ENCODE results near the gene PDE8A. TPM values are rescaled to one million over a fixed set of nuclear protein-coding genes. Genes with fewer than 3 reads are reported as not detected.

The PDE8A gene
- total RNA-seq, 1 donor from 2014 or later, result 32.3 TPM

- CTCF ChIA-PET, result interaction anchor here (1.1 to 1.9 kb wide), 2 partner anchors 37 to 59 kb away, joined by 4 read pairs; no protein-coding TSS in a partner anchor
Observed at GRCh38 chr15:85047271-85047948, 65.8 kb downstream of the PDE8A start.

DNA sequence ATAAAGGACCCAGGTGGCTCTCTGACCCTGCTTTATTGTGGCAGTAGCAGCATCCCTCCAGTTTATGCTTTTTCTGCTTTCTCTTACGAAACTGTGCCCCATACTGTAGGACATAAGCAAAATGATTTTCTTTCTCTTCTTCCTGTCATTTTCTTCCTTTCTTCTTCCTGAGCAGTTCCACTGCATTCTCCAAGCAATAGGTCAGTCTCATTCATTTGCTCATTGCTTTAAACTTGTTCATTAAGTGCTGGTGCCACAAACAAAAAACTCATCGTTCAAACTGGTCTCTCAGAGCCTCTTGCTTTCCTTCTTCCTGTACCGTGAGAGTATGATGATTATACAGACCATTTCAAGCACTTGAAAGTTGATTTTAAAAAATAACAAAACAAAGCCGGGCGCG, 66.8 kb downstream of the PDE8A start:
- ChIA-PET POLR2A (no interaction called here), CTCF (no interaction called here)
- no peak for DNase-seq
- no peak for ATAC-seq (ENCODE audit: low read depth)
- no peaks in the 10 kb centered on the region for H3K36me3 Mint-ChIP-seq (ENCODE audit: low read depth)
- TF ChIP-seq, protein P1, sequence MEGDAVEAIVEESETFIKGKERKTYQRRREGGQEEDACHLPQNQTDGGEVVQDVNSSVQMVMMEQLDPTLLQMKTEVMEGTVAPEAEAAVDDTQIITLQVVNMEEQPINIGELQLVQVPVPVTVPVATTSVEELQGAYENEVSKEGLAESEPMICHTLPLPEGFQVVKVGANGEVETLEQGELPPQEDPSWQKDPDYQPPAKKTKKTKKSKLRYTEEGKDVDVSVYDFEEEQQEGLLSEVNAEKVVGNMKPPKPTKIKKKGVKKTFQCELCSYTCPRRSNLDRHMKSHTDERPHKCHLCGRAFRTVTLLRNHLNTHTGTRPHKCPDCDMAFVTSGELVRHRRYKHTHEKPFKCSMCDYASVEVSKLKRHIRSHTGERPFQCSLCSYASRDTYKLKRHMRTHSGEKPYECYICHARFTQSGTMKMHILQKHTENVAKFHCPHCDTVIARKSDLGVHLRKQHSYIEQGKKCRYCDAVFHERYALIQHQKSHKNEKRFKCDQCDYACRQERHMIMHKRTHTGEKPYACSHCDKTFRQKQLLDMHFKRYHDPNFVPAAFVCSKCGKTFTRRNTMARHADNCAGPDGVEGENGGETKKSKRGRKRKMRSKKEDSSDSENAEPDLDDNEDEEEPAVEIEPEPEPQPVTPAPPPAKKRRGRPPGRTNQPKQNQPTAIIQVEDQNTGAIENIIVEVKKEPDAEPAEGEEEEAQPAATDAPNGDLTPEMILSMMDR (IDR thresholded peaks at IDR 0.05), result no peak
- H3K4me1 Mint-ChIP-seq, result peaks cover 37% of the 10 kb centered on the region
- H3K9me3 Mint-ChIP-seq, result no peaks in the 10 kb centered on the region
- H3K4me3 Mint-ChIP-seq, result no peak overlapping the region
- no peaks in the 10 kb centered on the region for H3K27me3 Mint-ChIP-seq
- intact Hi-C loops (cut with micrococcal nuclease), result loop anchor here (10.0 kb wide), 1 partner anchor 394 kb away; the partner anchor contains the start of genes NMB and WDR73
- no peak overlapping the region for H3K27ac Mint-ChIP-seq

More at GRCh38 chr15:85047271-85047948, 65.8 kb downstream of the PDE8A start:
- TF ChIP-seq, protein P1 (IDR thresholded peaks at IDR 0.05), result no peak
- intact Hi-C loops (cut with micrococcal nuclease), result loop anchor here (10.0 kb wide), 1 partner anchor 393 kb away; the partner anchor contains the start of genes NMB and WDR73
- DNase-seq, result no peak
- no peaks in the 10 kb centered on the region for H3K9me3 Mint-ChIP-seq
- POLR2A ChIA-PET, result interaction anchor here (1.3 kb wide), 1 partner anchor 67 kb away, joined by 3 read pairs; no protein-coding TSS in a partner anchor
- H3K4me1 Mint-ChIP-seq, result peaks cover 32% of the 10 kb centered on the region
- no peaks in the 10 kb centered on the region for H3K27me3 Mint-ChIP-seq
- no peaks in the 10 kb centered on the region for H3K36me3 Mint-ChIP-seq (ENCODE audit: low read depth)
- no peak overlapping the region for H3K27ac Mint-ChIP-seq
- ATAC-seq (ENCODE audit: low read depth), result peak; percentile 21
- no peak overlapping the region for H3K4me3 Mint-ChIP-seq

- Mint-ChIP-seq H3K4me3 (no peak overlapping the region), H3K36me3 (ENCODE audit: low read depth) (peaks cover 3% of the 10 kb centered on the region), H3K27me3 (no peaks in the 10 kb centered on the region), H3K9me3 (no peaks in the 10 kb centered on the region), H3K27ac (no peak overlapping the region), H3K4me1 (peaks cover 31% of the 10 kb centered on the region)
- CTCF ChIA-PET, result no interaction called here
- DNase-seq (no peak), ATAC-seq (ENCODE audit: low read depth) (no peak)
- intact Hi-C loops (cut with micrococcal nuclease), result loop anchor here (10.0 kb wide), 1 partner anchor 395 kb away; the partner anchor contains the start of genes NMB and WDR73
- POLR2A ChIA-PET, result no interaction called here
- TF ChIP-seq, protein P1 (IDR thresholded peaks at IDR 0.05), result no peak
Observed at GRCh38 chr15:85049805-85050204, 68.1 kb downstream of the PDE8A start.

- H3K27ac Mint-ChIP-seq, result no peak overlapping the region
- POLR2A ChIA-PET, result no interaction called here
- ATAC-seq (ENCODE audit: low read depth) (no peak), DNase-seq (no peak)
- H3K4me3 Mint-ChIP-seq, result no peak overlapping the region
- CTCF ChIA-PET, result no interaction called here
- H3K27me3 Mint-ChIP-seq, result no peaks in the 10 kb centered on the region
- TF ChIP-seq, protein P1 (IDR thresholded peaks at IDR 0.05), result no peak
- H3K36me3 Mint-ChIP-seq (ENCODE audit: low read depth), result peaks cover 29% of the 10 kb centered on the region
- peaks cover 16% of the 10 kb centered on the region for H3K9me3 Mint-ChIP-seq
- intact Hi-C loops (cut with micrococcal nuclease), result no loop called here
- no peaks in the 10 kb centered on the region for H3K4me1 Mint-ChIP-seq
Observed at GRCh38 chr15:85059734-85060133, 78.1 kb downstream of the PDE8A start.

GRCh38 chr15:85062560-85062959, 80.9 kb downstream of the PDE8A start:
- no peaks in the 10 kb centered on the region for H3K4me1 Mint-ChIP-seq
- intact Hi-C loops (cut with micrococcal nuclease), result no loop called here
- ATAC-seq (ENCODE audit: low read depth) (no peak), DNase-seq (no peak)
- CTCF ChIA-PET, result no interaction called here
- H3K27me3 Mint-ChIP-seq, result no peaks in the 10 kb centered on the region
- H3K36me3 Mint-ChIP-seq (ENCODE audit: low read depth), result peaks cover 31% of the 10 kb centered on the region
- no peak overlapping the region for H3K4me3 Mint-ChIP-seq
- H3K9me3 Mint-ChIP-seq, result peaks cover 14% of the 10 kb centered on the region
- no peak overlapping the region for H3K27ac Mint-ChIP-seq
- POLR2A ChIA-PET, result no interaction called here
- TF ChIP-seq, protein P1 (IDR thresholded peaks at IDR 0.05), result no peak

Measured in activated B cell treated with CpG ODN at 0.5 μM for 24 hours (primary cell).